Measurements from ENCODE around the gene PGM5.
"Not testable (repeated sequence)": the region's sequence is repeated elsewhere in the genome, so short reads cannot be mapped to it uniquely, and the experiment has no call there.

The PGM5 gene

DNA sequence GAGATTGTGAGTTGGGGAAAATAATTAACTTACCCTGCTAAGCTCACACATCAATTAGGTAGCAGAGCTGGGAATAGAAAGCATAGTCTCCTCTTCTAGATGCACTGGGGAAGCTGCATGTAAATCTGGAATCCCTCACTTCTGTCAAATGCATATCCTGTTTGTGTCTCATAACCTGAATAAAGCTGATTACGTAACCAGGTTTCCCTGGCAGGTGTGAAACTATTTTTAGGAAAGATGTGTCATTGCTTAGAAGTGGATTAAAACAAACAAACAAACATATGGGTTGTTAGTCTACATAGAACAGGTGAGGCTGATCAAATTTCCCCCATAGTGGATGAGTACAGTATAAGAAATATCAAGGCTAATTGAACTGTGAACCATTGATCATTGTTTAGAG, 27.5 kb downstream of the PGM5 start:
- DNase-seq = not testable (repeated sequence)

DNA sequence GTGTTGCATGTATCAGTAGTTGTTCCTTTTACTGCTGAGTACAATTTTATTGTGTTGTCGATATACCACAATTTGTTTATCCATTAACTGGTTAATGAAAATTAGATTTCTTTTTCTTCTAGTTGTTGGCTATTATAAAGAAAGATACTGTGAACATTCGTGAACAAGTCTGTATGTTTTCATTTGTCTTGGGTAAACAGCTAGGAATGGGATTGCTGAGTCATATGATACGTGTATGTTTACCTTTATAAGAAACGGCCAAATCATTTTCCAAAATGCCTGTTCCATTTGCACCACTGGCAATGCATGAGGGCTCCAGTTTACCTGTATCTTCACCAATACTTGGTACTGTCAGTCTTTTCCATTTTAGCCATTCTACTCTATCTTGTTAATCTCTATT, 33.1 kb downstream of the PGM5 start:
- not testable (repeated sequence) for DNase-seq

- not testable (repeated sequence) for DNase-seq
Observed at GRCh38 chr9:68390737-68391136, 34.3 kb downstream of the PGM5 start.

DNA sequence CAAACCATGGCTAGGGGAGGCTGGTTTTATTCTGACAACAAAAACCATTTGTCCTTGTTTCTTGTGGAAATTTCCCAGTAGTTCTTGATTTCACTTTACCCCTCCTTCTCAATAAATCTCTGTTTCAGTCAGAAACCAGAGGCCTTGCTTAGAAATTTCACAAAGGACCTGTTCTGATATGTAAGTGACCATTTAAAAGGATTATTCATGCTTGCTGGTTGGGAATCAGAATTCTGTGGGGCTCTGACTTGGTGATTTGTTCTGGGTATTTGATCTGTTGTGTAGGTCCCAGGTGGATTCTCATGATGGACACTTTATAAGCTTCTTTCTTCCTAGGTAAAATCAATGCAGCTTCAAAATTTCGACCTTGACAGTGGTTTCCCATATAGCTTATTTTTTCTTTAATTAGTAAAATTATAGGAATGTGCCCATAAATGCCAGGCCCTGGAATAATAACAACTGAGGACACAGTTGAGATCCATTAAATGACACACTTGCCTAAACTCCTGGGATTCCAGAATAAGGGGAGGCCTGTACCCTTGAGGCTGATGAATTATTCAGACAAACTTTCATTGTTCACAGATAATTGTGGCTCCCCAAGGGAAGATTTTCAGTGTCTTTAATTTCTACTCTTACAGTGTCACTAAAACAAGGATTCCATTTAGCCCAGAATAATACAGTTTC, 40.1 kb downstream of the PGM5 start:
- not testable (repeated sequence) for DNase-seq

DNA sequence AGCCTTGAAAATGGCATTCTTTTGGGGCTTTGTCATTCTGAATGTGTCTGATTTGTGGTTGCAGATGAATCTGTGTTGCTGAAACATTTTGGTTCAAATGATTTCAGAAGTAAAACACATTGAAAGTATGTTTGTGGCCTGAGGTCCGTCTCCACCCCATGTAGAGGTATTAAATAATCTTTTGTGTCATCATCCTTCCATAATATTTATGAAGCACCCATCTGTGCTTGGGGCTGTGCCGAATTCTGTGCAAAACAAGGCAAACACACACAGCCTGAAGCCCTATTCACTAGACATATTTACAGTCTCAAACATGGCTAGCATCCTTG, 40.6 kb downstream of the PGM5 start:
- not testable (repeated sequence) for DNase-seq

DNA sequence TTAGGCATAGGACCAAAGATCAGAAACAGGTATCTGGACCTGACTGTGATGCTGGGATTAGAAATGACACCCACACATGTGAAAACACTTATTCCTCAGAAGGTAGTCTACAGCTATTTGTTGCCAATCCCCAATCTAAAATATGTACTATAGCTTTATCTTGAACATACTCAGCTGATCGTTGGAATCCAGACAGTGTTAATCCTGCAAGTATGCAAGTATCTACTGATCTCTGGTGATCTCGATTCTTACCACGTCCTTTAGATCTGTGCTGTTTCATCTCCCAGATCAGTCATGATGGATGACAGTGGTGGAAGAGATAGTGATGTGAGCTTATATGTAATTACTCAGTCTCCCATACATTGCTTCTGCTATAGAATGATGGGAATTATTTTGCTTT, 41.4 kb downstream of the PGM5 start:
- not testable (repeated sequence) for DNase-seq

GRCh38 chr9:68398324-68398723, 41.9 kb downstream of the PGM5 start:
- not testable (repeated sequence) for DNase-seq

DNA sequence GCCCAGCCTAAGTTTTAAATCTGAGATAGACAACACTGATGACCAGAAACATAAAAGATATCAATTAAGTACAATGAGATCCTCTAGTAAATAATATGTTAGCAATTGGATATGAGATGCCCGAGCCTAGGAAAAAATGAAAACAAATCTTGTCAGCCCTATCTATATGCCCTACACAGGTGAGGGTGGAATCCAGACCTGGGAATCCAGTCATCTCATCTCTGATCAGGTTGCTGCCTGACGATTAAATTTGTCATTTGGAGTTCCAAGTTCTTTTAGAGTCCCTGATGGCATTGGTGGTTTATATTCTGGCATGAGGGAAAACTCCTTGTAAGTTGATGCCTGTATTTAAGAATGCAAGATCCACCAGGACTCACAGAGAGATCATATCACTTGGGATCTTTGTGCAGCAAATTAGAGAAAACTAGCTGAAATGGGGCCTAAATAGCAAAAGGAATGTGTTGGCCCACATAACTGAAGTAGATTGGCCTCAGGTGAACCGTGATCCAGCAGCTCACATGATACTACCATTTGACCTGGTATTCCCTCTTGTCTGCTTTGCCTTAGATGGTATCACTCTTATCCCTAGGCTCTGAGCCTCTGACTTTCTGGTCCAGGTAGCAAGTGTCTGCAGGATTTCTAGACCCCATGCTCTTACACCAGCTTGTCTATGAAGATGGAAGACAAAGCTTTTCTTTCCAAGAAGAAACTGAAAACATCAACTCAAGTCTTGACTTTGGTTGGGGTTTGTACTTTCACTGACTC, 48.2 kb downstream of the PGM5 start:
- DNase-seq = not testable (repeated sequence)

DNA sequence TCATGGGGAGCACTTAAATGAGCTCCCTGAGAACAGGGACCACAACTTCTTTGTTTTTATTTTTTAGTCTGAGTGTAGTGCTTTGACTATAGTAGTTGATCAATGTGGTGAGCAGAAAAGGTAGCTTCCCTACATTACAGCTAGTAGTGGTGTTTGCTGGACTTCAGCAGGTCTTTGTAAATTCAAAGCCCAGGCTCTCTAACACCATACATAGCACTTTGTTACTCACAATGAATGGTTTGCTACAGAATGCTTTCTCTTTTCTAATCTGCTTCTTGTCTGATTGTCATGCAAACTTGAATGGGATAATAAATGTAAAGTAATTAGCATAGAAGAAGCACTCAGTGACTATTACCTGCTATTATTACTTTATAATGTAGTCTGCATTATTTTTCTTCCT, 55.5 kb downstream of the PGM5 start:
- not testable (repeated sequence) for DNase-seq

DNA sequence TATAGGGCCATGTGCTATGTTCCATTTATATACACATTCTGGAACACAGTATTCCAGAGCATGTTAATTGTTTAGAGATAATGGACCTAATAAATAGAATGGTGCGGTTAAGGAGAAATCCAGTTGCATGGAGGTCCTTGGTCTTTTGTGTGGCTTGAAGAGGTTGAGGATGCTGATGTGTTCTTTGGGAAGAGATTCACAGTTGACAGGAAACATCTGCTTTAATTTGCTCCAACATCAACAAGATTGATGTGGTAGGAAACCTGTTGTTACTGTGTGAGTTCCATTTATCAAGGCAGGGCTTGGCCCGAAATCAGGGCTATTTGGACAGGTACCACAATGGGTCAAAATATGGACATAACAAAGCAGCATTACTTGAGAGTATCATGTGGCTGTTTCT, 56.3 kb downstream of the PGM5 start:
- DNase-seq = not testable (repeated sequence)

- DNase-seq = not testable (repeated sequence)
Observed at GRCh38 chr9:68415065-68415464, 58.7 kb downstream of the PGM5 start.

DNA sequence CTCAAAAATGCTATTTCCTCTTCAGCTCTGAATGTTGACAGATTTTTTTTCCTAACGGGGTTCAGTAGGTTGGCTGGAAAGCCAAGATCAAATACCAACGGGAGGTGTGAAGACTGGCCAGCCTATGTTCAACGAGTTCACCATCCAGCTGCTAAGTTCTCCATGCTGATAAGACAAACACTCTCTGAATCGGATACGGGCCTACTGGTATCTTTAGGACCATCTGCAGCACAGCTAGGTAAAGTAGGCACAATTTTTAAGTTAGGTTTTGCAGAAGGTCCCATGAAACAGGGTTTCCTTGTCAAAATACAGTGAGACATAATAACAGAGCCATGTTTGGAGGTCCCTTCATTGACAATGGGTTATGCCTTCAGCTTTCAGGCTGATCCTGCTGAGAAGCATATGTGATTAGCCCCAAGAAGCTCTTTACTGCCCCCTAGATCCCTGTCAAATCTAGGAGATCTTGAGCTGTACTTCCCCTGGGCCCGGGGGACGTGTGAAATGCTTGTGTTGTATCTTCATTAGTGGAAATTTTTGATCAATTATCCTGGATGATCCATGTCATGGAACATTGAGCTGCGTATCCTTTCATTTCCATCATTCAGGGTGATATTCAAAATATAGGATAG, 60.6 kb downstream of the PGM5 start:
- no peak for DNase-seq

DNA sequence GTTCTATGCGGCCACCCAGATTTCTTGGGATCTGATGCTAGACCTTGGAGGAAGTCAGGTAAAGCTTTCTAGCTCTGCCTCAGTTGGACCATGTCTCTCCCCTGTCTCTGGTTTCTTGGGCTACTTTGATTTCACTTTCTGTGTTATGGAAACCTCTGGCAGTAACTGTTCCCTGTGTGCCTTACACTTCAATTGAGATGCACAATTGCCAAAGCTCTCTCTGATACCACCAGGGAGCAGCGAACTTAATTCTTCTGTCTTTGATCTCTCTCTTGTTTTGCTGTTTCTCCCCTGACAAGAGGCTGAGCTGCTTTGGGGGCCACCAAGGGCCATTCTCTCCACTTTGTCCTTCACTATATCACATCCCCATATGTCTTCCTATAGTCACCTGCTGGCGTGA, 61.4 kb downstream of the PGM5 start:
- no peak for DNase-seq

GRCh38 chr9:68418259-68418845, 61.9 kb downstream of the PGM5 start:
- no peak for DNase-seq

DNA sequence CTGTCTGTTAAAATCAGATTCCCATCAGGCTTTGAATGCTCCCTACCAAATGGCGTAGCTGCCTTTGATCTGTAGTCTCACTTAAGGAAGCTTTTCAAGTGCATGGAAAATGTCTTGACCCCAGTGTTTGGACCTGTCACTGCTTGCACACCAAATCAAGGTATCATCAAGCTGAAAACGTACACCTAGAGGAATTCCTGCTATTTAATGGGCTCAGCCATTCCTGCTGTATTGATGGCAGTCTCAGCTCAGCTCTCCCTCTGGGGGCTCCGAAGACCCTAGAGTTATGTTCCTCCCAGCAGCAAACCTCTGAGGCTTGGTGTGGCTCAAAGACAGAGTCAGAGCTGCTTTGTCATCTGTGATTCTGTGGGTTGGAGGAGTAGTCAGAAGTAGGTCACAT, 63.5 kb downstream of the PGM5 start:
- DNase-seq = no peak

DNA sequence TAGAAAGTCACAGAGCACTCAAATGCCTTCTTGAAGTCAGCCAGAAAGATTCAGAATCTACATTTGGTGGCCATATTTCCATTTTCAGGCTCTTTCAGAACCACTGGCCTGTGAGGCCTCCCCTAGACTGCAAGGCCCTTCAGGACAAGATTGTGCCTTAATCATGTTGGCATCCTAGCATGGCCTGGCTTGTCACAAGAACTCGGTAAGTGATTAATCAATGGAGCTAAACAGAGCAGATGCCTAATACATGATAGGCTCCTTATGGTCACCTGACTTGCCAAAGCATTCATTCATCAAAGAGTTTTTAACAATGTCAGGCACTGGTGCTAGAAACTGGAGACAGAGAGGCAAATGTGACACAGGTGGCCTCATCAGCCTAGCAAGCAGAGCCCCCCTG, 70.3 kb downstream of the PGM5 start:
- DNase-seq = no peak

- no peak for DNase-seq
Observed at GRCh38 chr9:68427216-68427977, 71.0 kb downstream of the PGM5 start.

- no peak for DNase-seq
Observed at GRCh38 chr9:68428481-68428880, 72.1 kb downstream of the PGM5 start.

DNA sequence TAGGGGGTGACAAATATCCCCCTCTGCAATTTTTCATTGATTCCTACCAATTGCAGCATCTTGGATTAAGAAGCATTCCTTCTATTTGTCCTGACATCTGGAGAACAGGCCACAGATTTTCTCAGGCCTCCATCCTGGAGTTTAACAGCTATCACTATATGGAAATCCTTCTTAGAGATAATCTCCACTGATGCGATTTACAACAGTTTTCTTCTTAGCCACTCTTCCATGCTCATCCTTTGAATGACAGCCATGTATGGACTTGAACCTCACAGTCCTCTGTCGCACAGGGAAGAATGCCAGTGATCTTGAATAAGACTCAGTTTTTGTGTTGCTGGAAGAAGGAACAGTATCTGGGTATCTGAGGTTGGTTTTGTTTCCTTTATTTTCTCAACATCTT, 73.2 kb downstream of the PGM5 start:
- DNase-seq = no peak

GRCh38 chr9:68431307-68431706, 74.9 kb downstream of the PGM5 start:
- no peak for DNase-seq

- no peak for DNase-seq
Observed at GRCh38 chr9:68433531-68434110, 77.2 kb downstream of the PGM5 start.

DNA sequence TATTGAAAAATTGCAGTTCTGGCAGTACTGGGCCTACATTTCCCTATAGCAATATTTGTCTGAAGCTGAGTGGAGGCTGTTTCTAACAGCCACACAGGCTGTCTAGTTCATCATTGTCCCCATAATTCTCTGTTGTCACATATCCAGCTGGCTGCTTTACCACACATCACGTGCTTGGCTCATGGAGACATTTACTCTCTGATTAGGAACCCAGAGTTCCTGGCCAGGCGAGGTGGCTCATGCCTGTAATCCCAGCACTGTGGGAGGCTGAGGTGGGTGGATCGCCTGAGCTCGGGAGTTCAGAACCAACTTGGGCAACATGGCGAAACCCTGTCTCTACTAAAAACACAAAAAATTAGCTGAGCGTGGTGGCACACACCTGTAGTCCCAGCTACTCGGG, 81.4 kb downstream of the PGM5 start:
- no peak for DNase-seq

DNA sequence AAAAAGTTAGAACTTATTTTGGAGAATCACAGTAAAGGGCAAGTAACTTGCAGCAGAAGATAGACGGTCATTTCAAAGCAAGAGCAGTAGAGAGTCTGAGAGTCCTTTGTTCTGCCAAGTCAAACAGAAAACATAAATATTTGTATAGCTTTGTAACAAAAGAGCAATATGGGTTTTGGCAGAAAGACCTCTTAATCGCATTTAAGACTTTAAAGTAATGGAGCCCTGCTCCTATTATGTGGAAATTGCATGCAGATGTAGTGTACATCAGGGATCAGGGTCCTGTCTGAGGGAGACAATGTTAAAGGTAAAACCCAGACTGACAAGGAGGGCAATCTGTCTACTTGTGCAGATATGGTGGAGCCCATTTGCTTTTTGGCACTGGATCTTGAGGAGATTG, 87.2 kb downstream of the PGM5 start:
- DNase-seq = no peak

All from CD4-positive, alpha-beta T cell treated with Interleukin-12 subunit alpha and Interleukin-12 subunit beta, for 1 hour (primary cell).